T-helper 2 cell treated with Interferon-gamma antibody and Interleukin-4, amounts not matched to agents 5 μg/mL and 100 μg/mL, for 36 hours (primary cell): ENCODE data around the gene UTP20.
"Not testable (repeated sequence)": the region's sequence is repeated elsewhere in the genome, so short reads cannot be mapped to it uniquely, and the experiment has no call there.

Experiments used
- DNase-seq: peaks from one replicate; pipeline ENCODE4 v3.0.0; 2021; ENCODE audit warnings: low spot score
- H3K27ac Mint-ChIP-seq: one replicate; pipeline ENCODE4 v1.8.0; 2021; ENCODE audit warnings: mild to moderate bottlenecking, mixed read lengths
- H3K27me3 Mint-ChIP-seq: one replicate; pipeline ENCODE4 v1.8.0; 2021; ENCODE audit warnings: low read depth, mixed read lengths
- H3K36me3 Mint-ChIP-seq: one replicate; pipeline ENCODE4 v1.8.0; 2021; ENCODE audit warnings: low read depth, mixed read lengths
- H3K4me1 Mint-ChIP-seq: one replicate; pipeline ENCODE4 v1.8.0; 2021; ENCODE audit warnings: low read depth, mixed read lengths
- H3K4me3 Mint-ChIP-seq: one replicate; pipeline ENCODE4 v1.8.0; 2022; ENCODE audit warnings: mild to moderate bottlenecking, moderate library complexity, mixed read lengths
- H3K9me3 Mint-ChIP-seq: one replicate; pipeline ENCODE4 v1.8.0; 2021; ENCODE audit warnings: mixed read lengths

UTP20 gene

GRCh38 chr12:101422066-101422465 lies 142.2 kb downstream of the UTP20 start:
- not testable (repeated sequence) for H3K4me3 Mint-ChIP-seq, H3K4me1 Mint-ChIP-seq, H3K27ac Mint-ChIP-seq, H3K27me3 Mint-ChIP-seq, H3K9me3 Mint-ChIP-seq, H3K36me3 Mint-ChIP-seq, DNase-seq

- Mint-ChIP-seq H3K27me3 (peaks cover 3% of the 10 kb centered on the region), H3K27ac (no peak overlapping the region), H3K9me3 (no peaks in the 10 kb centered on the region), H3K4me1 (no peaks in the 10 kb centered on the region), H3K4me3 (no peak overlapping the region), H3K36me3 (no peaks in the 10 kb centered on the region)
- no peak for DNase-seq
Measured at GRCh38 chr12:101424620-101425019, 144.7 kb downstream of the UTP20 start.

DNA sequence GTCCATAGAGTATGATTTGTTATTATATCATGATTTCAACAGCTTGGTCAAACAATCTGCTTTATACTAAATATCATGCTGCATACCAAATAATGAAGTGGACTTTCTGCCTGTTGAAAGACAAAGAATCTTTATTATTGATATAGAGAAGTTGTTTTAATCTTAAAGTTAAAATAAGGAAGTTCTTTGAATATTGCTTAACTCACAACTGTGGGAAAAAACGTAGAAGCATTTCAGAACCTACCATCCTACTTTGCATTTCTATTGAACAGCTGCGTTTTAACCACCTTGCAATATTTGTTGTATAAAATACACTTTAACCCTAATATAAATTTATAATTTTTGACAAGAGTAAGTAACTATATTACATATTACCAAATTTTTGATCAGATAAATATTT lies 150.6 kb downstream of the UTP20 start:
- H3K27me3 Mint-ChIP-seq: peaks cover 3% of the 10 kb centered on the region

DNA sequence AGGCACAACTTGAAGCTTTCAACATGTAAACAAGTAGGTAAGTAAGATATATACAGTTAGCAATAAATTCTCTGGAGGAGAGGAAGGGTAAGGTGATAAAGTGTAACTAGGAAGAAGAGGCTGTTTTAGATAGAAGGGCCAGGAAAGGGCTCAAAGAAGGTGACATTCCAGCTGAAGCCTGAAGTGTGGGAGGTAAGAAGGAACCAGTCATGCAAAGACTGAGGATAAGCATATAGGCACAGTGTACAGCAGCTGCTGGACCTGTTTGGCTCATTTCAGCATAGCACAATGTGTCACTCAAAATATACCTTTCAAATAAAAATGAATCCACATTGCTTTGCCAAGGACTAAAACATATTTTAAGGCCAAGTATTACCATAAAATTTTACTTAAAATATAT lies 156.2 kb downstream of the UTP20 start:
- H3K9me3 Mint-ChIP-seq: no peaks in the 10 kb centered on the region
- no peaks in the 10 kb centered on the region for H3K36me3 Mint-ChIP-seq
- no peaks in the 10 kb centered on the region for H3K4me1 Mint-ChIP-seq
- no peak overlapping the region for H3K27ac Mint-ChIP-seq
- peaks cover 2% of the 10 kb centered on the region for H3K27me3 Mint-ChIP-seq
- no peak overlapping the region for H3K4me3 Mint-ChIP-seq
- no peak for DNase-seq

More for the DNA sequence above, 150.6 kb downstream of the UTP20 start:
- Mint-ChIP-seq H3K4me1 (no peaks in the 10 kb centered on the region), H3K9me3 (no peaks in the 10 kb centered on the region), H3K36me3 (no peaks in the 10 kb centered on the region), H3K4me3 (no peak overlapping the region), H3K27ac (no peak overlapping the region)
- no peak for DNase-seq
